SK-N-SH (cell line): ENCODE measurements around the gene USP9Y.

Experiments
- CHD2 ChIP-seq: fragments of 150-350 bp; IDR thresholded peaks from 2 replicates; pipeline ENCODE4 v1.6.1; 2018; ENCODE audit warnings: low read length; ENCODE audit not compliant: partially characterized antibody
- CTCF ChIP-seq: fragments of 200-600 bp; sonication (generic); IDR thresholded peaks from 2 replicates; pipeline ENCODE4 v1.6.1; 2017; ENCODE audit warnings: antibody characterized with exemption, mild to moderate bottlenecking, moderate library complexity
- ELF1 ChIP-seq: IDR thresholded peaks from 2 replicates; pipeline ENCODE4 v1.4.0; 2012
- MXI1 ChIP-seq: IDR thresholded peaks from 2 replicates; pipeline ENCODE4 v1.6.1; 2012; ENCODE audit warnings: mild to moderate bottlenecking, low read depth, low read length, improper control_type of control experiment
- NFIC ChIP-seq: IDR thresholded peaks from 2 replicates; pipeline ENCODE4 v1.4.0; 2012; ENCODE audit warnings: borderline replicate concordance
- RFX5 ChIP-seq: IDR thresholded peaks from 2 replicates; pipeline ENCODE4 v1.6.1; 2012; ENCODE audit warnings: mild to moderate bottlenecking, improper control_type of control experiment, low read length
- TAF1 ChIP-seq: IDR thresholded peaks from 2 replicates; pipeline ENCODE4 v1.6.1; 2012; ENCODE audit warnings: low read depth, mild to moderate bottlenecking, low read length, moderate library complexity, borderline replicate concordance

GRCh38 chrY:12905895-12906294 is 204.9 kb downstream of the USP9Y start:
- TF ChIP-seq ELF1 (no peak), NFIC (no peak), MXI1 (no peak), TAF1 (no peak), CTCF (no peak), CHD2 (no peak), RFX5 (no peak)
